GM08714 (cell line): Measurements from ENCODE around the gene MYCBPAP.
A peak's percentile ranks its signal among the peaks of the same experiment; 100 is the strongest.

Experiments used
- H3K4me3 ChIP-seq: fragments of 200-500 bp; sonication (Bioruptor generic); 2 replicates; pipeline ENCODE4 v1.5.1; 2014; ENCODE audit warnings: mild to moderate bottlenecking, low read length, inconsistent platforms
- ZNF274 ChIP-seq: IDR thresholded peaks from 2 replicates; pipeline ENCODE4 v1.6.1; 2012; ENCODE audit warnings: mild to moderate bottlenecking, low read depth, low read length

Gene MYCBPAP

GRCh38 chr17:50477976-50478375 lies 30.3 kb upstream of the MYCBPAP start:
- peak overlapping the region; percentile 75; the same call in 1 of the 2 replicates for H3K4me3 ChIP-seq
- no peak for TF ChIP-seq ZNF274

GRCh38 chr17:50478391-50479381 lies 29.6 kb upstream of the MYCBPAP start, which contains the start of gene RSAD1:
TSS of gene RSAD1 (plus strand) at chr17:50478860. CDS start at chr17:50478885, 25 bp downstream.
- no peak for TF ChIP-seq ZNF274
- peak within 1 kb of the TSS; percentile 75 for H3K4me3 ChIP-seq

GRCh38 chr17:50479522-50480141 lies 28.6 kb upstream of the MYCBPAP start:
- peak overlapping the region; percentile 75 for H3K4me3 ChIP-seq
- no peak for TF ChIP-seq ZNF274

GRCh38 chr17:50480142-50480764 lies 28.0 kb upstream of the MYCBPAP start:
- no peak overlapping the region; the same call in 1 of the 2 replicates for H3K4me3 ChIP-seq
- TF ChIP-seq ZNF274, result no peak

GRCh38 chr17:50480854-50481490 lies 27.3 kb upstream of the MYCBPAP start:
- H3K4me3 ChIP-seq, result no peak overlapping the region
- no peak for TF ChIP-seq ZNF274

GRCh38 chr17:50481648-50482047 lies 26.6 kb upstream of the MYCBPAP start:
- H3K4me3 ChIP-seq, result no peak overlapping the region
- TF ChIP-seq ZNF274, result no peak

- H3K4me3 ChIP-seq, result no peak overlapping the region
- TF ChIP-seq ZNF274, result no peak
Measured at GRCh38 chr17:50482110-50482509, 26.1 kb upstream of the MYCBPAP start.

- H3K4me3 ChIP-seq, result no peak overlapping the region
- no peak for TF ChIP-seq ZNF274
Measured at GRCh38 chr17:50482516-50482915, 25.7 kb upstream of the MYCBPAP start.

- H3K4me3 ChIP-seq, result no peak overlapping the region
- no peak for TF ChIP-seq ZNF274
Measured at GRCh38 chr17:50483266-50483665, 25.0 kb upstream of the MYCBPAP start.

- H3K4me3 ChIP-seq, result no peak overlapping the region
- TF ChIP-seq ZNF274, result no peak
Measured at GRCh38 chr17:50484386-50485155, 23.7 kb upstream of the MYCBPAP start.

GRCh38 chr17:50487213-50488096 lies 20.8 kb upstream of the MYCBPAP start:
- no peak for TF ChIP-seq ZNF274
- no peak overlapping the region for H3K4me3 ChIP-seq

GRCh38 chr17:50488880-50489279 lies 19.4 kb upstream of the MYCBPAP start:
- no peak overlapping the region for H3K4me3 ChIP-seq
- TF ChIP-seq ZNF274, result no peak

- H3K4me3 ChIP-seq, result no peak overlapping the region
- no peak for TF ChIP-seq ZNF274
Measured at GRCh38 chr17:50491505-50491904, 16.7 kb upstream of the MYCBPAP start.
